Measurements from ENCODE around the gene FBP2.

DNA sequence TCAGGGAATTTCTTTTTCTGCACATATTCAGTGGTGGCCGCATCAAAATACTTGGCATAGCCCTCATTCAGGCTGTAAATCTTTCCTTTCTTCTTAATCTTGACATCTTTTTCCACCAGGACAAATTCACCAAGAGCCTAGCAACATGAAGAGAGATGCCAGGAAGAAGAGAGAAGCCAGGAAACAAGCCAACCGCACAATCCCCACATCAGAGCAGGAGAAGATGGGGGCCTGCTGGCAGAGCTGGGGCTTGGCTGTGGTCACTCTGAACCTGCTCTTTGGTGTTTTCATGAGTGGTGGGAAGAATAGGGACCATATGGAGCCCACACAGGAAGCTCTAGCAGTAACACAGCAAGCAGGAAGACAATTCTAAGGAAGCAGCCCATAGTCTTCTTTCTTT, 26.4 kb downstream of the FBP2 start:
- TF ChIP-seq, protein P1, sequence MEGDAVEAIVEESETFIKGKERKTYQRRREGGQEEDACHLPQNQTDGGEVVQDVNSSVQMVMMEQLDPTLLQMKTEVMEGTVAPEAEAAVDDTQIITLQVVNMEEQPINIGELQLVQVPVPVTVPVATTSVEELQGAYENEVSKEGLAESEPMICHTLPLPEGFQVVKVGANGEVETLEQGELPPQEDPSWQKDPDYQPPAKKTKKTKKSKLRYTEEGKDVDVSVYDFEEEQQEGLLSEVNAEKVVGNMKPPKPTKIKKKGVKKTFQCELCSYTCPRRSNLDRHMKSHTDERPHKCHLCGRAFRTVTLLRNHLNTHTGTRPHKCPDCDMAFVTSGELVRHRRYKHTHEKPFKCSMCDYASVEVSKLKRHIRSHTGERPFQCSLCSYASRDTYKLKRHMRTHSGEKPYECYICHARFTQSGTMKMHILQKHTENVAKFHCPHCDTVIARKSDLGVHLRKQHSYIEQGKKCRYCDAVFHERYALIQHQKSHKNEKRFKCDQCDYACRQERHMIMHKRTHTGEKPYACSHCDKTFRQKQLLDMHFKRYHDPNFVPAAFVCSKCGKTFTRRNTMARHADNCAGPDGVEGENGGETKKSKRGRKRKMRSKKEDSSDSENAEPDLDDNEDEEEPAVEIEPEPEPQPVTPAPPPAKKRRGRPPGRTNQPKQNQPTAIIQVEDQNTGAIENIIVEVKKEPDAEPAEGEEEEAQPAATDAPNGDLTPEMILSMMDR (conservative IDR thresholded peaks at IDR 0.05 in 1 of 2, IDR thresholded peaks at IDR 0.05 in 1 of 2; ENCODE audit: low read depth in 1 of 2, low read length in 2 of 2) = no peak
- no peak for TF ChIP-seq EZH2 (IDR thresholded peaks at IDR 0.05; ENCODE audit: low read length, missing control alignments)
